HG02759 (cell line): Measurements from ENCODE around the gene NOTCH3.
A peak's percentile ranks its signal among the peaks of the same experiment; 100 is the strongest.

ENCODE experiments used
- ATAC-seq: cut with Tn5 transposase; IDR thresholded peaks from one replicate; pipeline ENCODE4 v1.9.1; 2021; ENCODE audit warnings: mild to moderate bottlenecking, moderate library complexity; ENCODE audit not compliant: unreplicated experiment

The NOTCH3 gene

DNA sequence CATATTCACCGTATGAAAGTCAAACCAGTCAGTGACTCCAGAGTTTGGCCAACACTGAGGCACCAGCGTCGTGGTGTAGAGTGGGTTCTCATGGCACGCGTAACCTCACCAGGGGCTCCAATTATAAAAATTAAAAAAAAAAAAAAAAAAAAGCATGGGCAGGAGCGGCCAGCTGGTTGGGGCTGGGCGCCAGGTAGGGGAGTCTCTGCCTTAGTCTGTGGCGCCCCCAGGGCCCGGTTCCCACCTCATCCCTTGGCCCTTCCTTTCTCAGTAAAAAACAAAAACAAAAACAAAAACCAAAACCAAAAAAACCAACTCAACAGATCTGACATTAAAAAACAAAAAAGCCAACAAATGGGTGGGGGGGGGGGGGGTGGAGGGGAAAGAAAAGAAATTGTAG lies 36.1 kb upstream of the NOTCH3 start:
- ATAC-seq: no peak

DNA sequence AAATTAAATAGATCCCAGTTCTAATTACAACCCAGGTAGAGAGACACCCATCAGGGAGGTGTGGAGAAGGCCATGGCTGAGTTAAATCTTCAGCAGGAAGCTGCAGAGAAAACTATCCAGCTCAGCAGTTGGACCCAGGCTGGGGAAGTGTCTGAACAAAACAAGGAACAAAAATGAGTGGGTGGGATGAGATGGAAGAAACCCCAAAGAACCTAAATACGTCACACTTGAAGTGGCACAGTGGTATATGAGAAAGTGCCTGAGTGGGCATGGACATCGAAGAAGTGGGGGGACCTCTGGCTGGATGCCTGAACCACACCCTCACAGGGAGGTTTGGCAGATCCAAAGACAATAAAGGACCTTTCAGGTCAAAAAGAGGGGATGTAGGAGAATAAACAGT lies 35.0 kb upstream of the NOTCH3 start:
- no peak for ATAC-seq

DNA sequence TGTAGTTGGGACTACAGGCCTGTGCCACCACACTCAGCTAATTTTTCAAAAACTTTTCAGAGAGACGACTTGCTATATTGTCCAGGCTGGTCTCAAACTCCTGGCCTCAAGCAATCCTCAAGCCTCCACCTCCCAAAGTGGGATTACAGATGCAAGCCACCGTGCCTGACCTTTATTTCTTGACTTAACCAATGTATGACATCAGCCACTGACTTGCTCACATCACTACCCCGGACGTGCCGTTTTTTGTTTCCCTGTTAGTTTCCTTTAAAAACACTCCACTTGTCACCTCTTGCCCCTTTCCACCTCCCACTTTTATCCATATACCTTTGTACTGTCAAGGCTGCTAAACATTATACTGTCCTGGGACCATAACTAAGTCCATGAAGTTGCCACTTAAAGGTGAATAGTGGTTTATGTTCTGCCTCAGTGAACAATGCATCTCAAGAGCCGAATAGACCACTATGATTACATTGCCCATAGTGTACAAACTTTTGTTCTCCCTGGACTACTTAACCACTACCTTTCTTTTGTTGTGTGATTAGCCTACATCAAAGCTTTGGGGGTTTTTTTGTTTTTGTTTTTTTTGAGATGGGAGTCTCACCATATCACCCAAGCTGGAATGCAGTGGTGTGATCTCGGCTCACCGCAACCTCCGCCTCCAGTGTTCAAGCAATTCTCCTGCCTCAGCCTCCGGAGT lies 33.8 kb upstream of the NOTCH3 start:
- ATAC-seq: no peak

DNA sequence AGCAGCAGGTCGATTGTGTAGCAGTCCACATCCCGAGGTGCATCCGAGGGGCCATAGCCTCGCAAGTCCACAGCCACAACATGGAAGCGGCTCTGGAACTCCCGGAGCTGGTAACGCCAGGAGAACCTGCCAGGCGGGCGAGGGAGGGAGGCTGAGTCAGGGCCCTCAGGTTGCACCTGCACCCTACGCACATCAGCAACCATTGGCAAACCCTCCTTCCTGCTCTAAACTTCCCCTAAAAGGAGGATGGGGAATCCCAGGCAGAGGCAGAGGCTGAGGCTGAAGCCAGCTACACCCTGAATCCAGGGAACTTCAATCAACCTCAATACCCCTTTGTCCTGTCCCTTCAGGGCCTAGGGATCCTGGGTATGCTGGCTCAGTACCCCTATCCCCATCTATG lies 30.5 kb upstream of the NOTCH3 start:
- ATAC-seq: no peak

DNA sequence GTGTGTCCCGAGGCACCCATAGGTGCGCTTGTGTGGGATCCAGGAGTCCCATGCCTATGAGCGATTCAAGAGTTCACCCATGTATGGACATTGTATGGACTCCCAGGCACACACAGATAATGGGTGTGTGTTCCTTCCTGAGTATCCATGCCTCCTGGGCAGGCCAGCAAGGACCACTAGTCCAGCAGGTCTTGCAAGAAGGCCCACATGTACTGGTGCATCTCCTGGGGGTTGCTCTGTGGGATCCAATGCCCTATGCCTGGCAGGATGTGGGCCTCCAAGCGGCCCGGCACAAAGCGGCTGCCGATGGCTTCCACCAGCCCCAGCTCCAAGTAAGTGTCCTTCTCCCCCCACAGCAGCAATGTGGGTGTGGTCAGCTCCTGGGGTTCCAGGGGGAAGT lies 26.5 kb upstream of the NOTCH3 start:
- ATAC-seq: no peak

DNA sequence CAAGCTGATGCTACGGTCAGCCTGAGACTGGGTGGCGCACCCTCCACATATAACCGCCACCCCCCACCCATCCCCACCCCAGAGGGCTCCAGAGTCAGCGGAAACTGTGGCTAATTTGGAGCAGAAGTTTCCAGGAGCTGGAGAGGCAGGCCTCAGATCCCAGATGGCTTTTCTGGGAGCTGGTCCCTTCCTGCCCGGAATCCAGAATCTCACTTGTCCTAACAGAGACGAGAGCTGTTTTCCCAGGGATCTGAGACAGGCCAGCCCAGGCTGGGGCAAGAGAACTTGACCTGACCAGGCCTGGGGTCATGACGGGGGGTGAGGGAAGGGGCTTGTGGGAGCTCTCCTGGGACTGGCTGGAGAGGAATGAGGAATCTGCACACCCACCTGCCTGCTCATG lies 25.0 kb upstream of the NOTCH3 start:
- no peak for ATAC-seq

DNA sequence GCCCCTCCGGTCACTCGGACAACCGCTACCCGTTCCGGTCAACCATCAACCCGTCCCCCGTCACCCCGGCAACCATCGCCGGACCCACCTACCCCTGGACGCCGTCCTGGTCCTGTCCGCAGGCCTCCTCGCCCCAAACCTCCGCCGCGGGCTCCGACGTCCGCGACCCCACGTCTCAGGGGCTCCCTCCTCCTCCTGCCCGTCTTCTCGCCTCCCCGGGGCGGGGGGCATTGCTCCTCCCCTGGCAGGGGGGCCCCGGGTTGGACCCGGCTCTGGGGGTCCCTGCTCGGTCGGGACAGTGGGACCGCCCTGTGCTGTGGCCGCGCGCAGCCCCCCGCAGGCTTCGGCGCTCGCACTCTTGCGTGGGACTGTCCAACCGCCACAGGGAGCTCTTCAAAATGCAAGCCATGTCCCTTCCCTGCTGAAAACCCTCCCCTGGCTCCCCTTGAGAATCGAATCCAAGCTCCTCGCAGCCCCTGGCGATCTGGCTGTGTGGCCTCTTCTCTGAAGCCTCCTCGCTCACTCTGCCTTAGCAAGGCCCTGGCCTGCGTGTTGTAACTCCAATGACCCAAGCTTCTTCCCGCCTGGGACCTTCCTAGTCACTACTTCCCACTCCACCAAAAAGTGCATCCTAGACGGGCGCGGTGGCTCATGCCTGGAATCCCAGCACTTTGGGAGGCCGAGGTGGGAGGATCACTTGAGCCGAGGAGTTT lies 23.0 kb upstream of the NOTCH3 start:
- ATAC-seq: no peak

DNA sequence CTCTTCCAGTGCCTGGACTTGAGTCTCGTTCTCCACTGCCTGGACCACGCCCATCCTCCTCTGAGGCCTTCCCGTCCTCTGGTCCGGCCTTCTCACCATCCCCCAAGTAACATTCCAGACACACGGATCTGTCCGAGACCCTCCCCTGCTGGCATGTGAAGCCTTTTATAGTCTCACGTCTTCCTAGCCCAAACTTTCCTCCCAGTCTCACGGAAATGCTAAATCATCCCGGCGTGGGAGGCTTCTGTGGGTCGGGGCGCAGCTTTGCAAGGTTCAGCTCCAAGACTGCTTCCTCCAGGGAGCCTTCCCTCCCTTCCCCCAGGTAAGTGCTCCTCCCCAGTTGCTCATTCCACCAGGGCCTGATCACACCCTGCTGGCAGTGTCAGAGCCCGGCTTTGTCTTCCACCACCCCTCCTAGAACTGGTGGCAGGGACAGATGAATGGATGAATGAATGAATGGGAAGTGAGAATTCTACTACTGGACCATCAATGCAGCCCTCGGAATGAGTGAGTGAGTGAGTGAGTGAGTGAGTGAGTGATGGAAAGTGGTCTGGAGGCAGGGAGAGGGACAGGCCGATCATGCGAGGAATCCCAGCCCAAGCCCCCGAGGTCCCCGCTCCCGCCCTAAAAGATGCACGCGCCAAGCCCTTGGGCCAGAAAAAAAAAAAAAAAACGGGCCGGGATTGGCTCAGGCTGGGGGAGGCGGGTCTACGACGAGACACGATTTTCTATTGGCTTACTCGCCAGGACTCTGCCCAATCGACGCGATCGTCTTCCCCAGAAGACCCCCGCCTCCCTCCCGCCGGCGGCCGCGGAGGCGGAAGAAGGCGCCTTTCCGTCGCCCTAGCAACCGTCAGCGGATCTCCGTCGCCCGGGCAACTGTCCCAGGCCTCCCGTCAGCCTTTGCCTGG lies 22.2 kb upstream of the NOTCH3 start:
- peak; percentile 87 for ATAC-seq

DNA sequence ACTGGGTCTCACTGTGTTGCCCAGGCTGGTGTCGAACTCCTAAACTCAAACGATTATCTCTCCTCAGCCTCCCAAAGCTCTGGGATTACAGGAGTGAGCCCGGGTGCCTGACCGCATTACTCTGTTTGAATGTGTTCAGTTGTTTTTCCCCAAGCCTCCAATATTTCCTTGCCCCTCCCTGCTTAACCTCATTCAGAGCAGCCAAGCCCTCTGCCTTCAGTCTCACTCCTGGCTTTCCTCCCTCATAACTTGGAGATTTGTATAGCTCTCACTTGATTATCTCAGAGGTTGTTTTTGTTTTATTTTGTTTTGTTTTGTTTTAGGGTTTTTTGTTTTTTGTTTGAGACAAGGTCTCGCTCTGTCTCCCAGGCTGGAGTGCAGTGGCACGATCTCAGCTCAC lies 20.0 kb upstream of the NOTCH3 start:
- ATAC-seq: no peak

DNA sequence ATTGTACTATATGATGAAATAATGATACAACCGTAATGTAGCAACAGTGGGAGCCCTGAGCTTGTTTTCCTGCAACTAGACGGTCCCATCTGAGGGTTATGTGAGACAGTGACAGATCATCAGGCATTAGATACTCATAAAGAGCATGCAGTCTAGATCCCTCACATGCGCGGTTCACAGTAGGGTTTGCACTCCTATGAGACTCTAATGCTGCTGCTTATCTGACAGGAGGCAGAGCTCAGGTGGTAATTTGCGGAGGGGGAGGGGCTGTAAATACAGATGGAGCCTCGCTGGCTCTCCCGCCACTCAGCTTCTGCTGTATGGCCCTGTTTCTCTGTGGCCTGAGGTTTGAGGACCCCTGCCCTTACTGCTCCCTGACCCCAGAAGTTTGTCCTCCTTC lies 17.7 kb upstream of the NOTCH3 start:
- ATAC-seq: no peak

DNA sequence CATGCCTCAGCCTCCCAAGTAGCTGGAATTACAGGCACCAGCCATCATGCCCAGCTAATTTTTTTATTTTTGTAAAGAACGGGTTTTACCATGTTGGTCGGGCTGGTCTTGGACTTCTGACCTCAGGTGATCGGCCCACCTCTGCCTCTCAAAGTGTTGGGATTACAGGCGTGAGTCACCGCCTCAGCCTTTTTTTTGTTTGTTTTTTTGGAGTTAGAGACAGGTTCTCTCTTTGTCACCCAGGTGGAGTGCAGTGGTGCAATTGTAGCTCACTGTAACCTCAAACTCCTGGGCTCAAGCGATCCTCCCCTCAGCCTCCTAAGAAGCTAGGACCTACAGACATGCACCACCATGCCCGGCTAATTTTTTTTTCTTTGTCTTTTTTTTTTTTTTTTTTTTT lies 15.6 kb upstream of the NOTCH3 start:
- no peak for ATAC-seq

DNA sequence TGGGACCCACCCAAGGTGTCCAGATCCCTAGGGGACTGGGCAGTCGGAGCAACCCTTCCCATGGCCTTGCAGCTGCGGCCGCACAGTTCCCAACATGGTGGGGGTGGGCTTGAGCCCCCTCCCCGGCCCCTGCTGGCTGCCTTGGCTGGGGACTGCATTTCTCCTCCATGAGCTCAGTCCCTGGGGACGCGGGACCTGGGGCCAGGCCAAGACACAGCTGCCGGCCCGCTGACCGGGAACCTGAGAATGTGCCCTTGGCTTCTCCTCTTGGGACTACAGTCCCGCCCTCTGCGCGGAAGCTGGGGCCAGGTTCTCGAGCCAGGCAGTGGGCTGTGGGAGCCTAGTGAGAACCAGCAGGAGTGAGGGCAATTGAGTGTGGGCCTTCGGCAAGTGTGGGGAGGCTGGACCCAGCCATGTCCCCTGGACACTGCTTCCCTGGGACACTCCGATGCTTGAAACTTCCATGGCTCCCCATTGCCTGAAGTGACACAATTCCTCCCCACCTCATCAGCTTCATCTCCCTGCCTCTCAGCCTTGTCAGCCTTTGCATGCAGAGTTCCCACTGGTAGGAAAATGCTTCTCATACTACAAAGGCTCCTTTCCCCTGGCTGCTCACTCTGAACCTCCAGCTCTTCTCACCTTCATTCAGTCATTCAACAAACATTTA lies 13.1 kb upstream of the NOTCH3 start:
- ATAC-seq: no peak

DNA sequence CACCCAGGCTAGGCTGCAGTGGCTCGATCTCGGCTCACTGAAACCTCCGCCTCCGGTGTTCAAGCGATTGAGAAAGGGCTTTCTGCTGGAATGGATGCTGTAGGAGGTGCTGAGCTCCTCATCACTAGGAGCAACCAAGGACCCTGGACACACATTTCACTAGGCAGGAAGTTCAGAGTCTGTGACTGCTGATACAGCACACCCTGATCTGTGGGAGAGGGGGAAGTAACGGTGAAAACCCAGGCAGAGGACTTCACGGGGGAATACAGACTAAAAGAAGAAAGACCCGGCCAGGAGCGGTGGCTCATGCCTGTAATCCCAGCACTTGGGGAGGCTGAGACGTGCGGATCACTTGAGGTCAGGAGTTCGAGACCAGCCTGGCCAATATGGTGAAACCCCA lies 11.9 kb upstream of the NOTCH3 start:
- no peak for ATAC-seq

DNA sequence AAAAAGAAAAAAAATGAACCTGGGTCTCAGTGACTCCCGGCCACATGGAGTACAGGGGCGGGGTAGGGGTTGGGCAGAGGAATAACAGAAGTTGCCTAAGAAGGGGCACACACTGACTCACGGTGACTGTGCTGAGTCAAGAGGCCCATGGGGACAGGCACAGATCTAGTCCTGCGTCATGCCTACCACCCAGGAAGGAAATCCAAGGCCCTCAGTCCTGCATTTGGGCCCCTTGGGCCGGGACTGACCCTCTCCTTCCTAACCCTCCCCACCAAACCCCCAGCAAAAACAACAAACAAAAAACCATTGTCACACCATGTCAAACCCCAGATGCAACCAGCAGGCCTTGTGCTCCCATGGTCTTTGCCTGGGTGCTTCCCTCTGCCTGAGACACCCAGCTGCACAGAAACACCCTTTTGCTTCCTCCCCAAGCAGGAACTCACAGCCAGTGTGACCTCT lies 9.6 kb upstream of the NOTCH3 start:
- ATAC-seq: no peak

DNA sequence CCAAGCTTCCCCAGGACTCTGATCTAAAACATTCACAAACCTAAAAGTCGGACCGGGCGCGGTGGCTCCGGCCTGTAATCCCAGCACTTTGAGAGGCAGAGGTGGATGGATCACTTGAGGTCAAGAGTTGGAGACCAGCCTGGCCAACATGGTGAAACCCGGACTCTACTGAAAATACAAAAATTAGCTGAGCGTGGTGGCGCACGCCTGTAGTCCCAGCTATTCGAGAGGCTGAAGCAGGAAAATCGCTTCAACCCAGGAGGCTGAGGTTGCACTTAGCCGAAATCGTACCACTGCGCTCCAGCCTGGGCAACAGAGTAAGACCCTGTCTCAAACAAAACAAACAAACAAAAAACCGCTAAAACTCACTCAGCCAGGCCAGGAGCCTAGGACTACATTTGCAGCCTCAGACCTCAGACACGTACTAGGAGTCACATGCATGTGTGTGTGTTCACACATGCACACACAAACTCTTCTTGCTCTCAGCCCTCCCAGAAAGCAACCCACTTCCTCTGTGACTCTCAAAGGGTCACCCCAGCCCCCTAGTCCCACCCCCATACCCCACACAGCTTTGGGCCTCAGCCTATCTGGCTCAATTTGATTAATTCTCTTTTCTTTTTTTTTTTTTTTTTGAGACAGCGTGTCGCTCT lies 704 bp upstream of the NOTCH3 start:
- ATAC-seq: no peak

DNA sequence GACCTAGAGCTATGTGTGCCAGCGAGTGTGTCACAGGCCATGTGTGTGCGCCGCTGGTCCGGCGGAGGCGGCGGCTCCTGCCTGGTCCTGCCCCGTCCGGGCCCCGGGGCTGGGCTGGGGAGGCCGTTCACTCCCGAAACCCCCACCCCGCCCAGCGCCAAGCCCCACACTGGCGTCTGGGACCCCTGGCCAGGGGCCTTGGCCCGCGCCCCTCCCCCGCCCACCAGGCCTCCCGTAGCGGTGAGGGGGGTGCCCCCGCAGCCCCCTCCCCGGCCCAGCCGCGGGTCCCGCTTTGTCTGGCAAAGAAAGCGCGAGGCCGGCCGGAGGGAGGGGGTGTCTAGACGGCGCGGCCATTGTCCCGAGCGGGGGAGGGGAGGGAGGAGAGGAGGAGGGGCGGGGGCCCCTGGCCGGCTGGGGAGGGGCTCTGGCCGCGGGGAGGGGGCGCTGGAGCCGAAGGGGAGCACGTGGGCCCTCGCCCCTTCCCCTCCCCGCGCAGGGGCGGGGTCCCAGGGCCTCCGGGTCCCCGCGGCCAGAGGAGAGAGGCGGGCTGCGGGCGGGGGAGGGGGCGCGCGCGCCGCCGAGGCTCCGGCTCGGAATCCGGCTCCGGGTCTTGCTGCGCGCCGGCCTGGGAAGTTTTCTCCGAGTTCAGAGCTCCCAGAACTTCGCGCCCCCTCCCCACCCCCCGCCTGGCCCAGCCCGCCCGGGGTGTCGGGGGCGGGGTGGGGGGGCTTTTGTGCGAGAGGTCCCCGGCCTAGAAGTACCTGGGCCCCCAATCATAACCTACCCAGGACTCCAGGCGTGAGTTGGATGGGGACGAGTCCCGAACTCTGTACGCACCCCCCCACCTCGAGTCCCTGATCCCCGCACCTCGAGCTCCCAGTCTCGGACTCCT lies 888 bp downstream of the NOTCH3 start:
- ATAC-seq: no peak

DNA sequence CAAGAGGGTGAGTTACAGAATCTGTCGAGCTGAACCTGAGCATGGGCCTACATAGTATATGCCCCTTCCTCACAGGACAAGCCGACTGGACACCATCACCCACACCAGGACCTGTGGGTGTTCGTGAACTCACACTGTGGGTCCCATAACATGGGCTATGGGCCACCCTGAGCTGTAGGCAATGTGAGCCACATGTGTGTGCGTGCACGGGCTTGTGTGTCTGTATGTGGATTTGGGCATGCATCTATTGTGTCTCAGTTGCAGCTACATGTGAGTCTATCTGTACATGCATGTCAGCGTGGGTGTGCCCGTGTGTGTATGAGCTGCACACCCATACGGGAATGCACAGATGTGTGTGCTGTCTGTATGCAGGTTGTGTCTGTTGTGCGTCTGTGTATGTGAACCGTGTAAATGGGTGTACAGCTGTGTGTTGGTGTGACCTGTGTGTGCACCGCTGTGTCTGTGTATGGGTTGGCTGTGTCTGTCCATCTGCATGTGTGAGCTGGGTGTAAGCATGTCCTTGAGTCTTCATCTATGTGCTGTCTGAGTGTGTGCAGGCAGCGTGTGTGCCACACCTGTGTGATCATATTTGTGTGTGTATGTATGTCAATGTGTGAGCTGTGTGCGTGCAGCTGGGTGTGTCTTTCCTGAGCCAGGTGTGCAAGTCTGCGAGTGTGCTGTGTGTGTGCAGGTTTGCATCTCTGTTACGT lies 1.7 kb downstream of the NOTCH3 start:
- no peak for ATAC-seq

DNA sequence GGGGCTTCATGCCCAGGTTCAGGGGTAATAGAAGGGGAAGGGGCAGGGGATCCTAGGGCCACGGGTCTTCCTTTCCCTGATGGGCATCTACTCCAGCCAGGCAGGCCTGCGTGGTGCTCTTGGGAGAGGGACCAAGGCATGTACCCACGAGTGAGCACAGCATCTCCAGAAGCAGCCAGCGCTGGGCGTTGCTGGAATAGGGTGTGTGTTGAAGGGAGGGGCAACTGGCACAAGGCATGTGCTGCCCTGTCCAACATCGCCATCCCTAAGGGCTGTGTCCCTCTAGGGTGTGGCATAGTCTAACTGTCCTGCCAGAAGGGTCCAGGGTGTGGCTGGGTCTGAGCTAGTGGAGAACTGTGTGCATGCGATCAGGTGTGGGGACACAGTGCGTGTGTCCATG lies 2.9 kb downstream of the NOTCH3 start:
- ATAC-seq: no peak
